ENCODE data around the gene SH3BGRL2. TPM values are rescaled to one million over a fixed set of nuclear protein-coding genes. Genes with fewer than 3 reads are reported as not detected.

SH3BGRL2 gene
- total and polyA plus RNA-seq, 2 of the 8 experiments (the other 6 are each of a cell fraction or from before 2014, with no cell fraction given): 6.0 to 20.3 TPM

DNA sequence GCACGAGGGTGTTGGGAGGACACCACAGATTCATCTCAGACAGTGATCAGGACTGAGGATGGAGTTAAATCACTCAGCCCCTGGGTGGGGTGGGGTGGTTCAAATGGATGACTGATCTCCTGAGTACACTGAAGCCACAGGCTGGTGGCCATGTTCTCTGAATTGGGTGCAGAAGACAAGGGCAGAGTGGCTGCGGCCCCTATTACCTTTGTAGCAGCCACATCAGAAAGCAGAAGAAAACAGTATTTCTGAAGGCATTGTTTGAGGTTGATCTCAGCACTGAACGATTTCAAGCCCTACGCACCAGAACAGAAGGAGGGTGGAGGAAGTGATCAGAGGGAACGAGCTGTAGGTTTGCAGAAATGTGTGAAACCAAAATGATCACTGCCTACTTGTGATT, 71.6 kb downstream of the SH3BGRL2 start:
- no peak overlapping the region for H2BK15ac ChIP-seq (ENCODE audit: low read length)
- H3K23me2 ChIP-seq (ENCODE audit: low read depth, low read length): no peaks in the 10 kb centered on the region
- no peak overlapping the region for H3K18ac ChIP-seq (ENCODE audit: extremely low read depth, low read length)
- no peak overlapping the region for H2AFZ ChIP-seq (ENCODE audit: low read length)
- H3K23ac ChIP-seq (ENCODE audit: insufficient read length): no peak overlapping the region
- peaks cover 0 to 3% (median 0%) of the 10 kb centered on the region in 4 experiments; a peak in 2 of 8 replicates for H3K36me3 ChIP-seq (ENCODE audit: control insufficient read depth in 2 of 4, insufficient read depth in 4 of 4, low read length in 3 of 4)
- H3K4ac ChIP-seq (replicated peaks; ENCODE audit: insufficient read length, low read depth, low read length): no peak overlapping the region
- no peak overlapping the region for H4K8ac ChIP-seq (ENCODE audit: extremely low read depth, insufficient read depth, low read length)
- H3K79me1 ChIP-seq (ENCODE audit: low read depth, low read length): no peaks in the 10 kb centered on the region
- no peak overlapping the region for H3K4me2 ChIP-seq (ENCODE audit: insufficient read depth in 1 of 2, low read depth in 2 of 2, low read length in 2 of 2)
- H2BK5ac ChIP-seq (ENCODE audit: low read depth, low read length): no peak overlapping the region
- H3K9ac ChIP-seq (replicated peaks in 1 of 4; ENCODE audit: extremely low read depth in 1 of 4, low read depth in 3 of 4, low read length in 3 of 4): no peak overlapping the region
- no peaks in the 10 kb centered on the region for H3K9me3 ChIP-seq (ENCODE audit: insufficient read depth in 2 of 2, low read depth in 1 of 2, low read length in 1 of 2)
- no peak overlapping the region for H4K5ac ChIP-seq (ENCODE audit: insufficient read length, low read depth, low read length)
- no peaks in the 10 kb centered on the region for H4K20me1 ChIP-seq (replicated peaks in 1 of 2; ENCODE audit: control insufficient read depth in 1 of 2, insufficient read depth in 2 of 2, low read length in 2 of 2)
- H3K14ac ChIP-seq (ENCODE audit: insufficient read length): no peak overlapping the region
- H3K56ac ChIP-seq (replicated peaks; ENCODE audit: insufficient read length, low read depth, low read length): no peak overlapping the region
- no peaks in the 10 kb centered on the region for H3K79me2 ChIP-seq (ENCODE audit: control insufficient read depth in 1 of 2, insufficient read depth in 2 of 2, low read length in 2 of 2)
- FAIRE-seq (no peak), DNase-seq (ENCODE audit: low read depth in 1 of 2, low spot score in 2 of 2) (no peak)
- H2BK12ac ChIP-seq (ENCODE audit: low read depth, low read length): no peak overlapping the region
- no peak overlapping the region for H3K27ac ChIP-seq (ENCODE audit: low read depth, low read length)
- H3K27me3 ChIP-seq (replicated peaks in 1 of 4; ENCODE audit: control insufficient read depth in 3 of 4, extremely low read depth in 1 of 4, insufficient read depth in 3 of 4, low read length in 3 of 4): no peaks in the 10 kb centered on the region
- H2BK20ac ChIP-seq (ENCODE audit: low read length): no peak overlapping the region
- ChIA-PET CTCF (ENCODE audit: partially characterized antibody) (interaction anchor here (0.6 kb wide), 1 partner anchor 10 kb away, joined by 3 read pairs; no protein-coding TSS in a partner anchor), POLR2A (ENCODE audit: partially characterized antibody) (no interaction called here)
- H3K4me3 ChIP-seq (ENCODE audit: extremely low read depth in 1 of 4, insufficient read depth in 2 of 4, low read depth in 3 of 4, low read length in 4 of 4): no peak overlapping the region
- H2AK5ac ChIP-seq (ENCODE audit: low read depth, low read length): no peak overlapping the region
- peaks cover 0 to 2% (median under 1%) of the 10 kb centered on the region in 4 experiments; a peak in 2 of 7 replicates for H3K4me1 ChIP-seq (replicated peaks in 1 of 4; ENCODE audit: control insufficient read depth in 3 of 4, insufficient read depth in 4 of 4, low read length in 3 of 4)
- H2BK120ac ChIP-seq (replicated peaks; ENCODE audit: low read depth, low read length): no peak overlapping the region
- H4K91ac ChIP-seq (replicated peaks; ENCODE audit: insufficient read length, low read length): no peak overlapping the region
- 92% methylated on average over 5 of the region's 5 CpGs; no CpG with 5 or more reads in 1 of the 2 experiments for WGBS, 2 experiments (ENCODE audit: extremely low coverage in 1 of 2, insufficient coverage in 1 of 2, insufficient read length in 1 of 2, insufficient replicate concordance in 2 of 2, low coverage in 1 of 2, low lambda C conversion rate in 2 of 2, missing lambda C conversion rate in 1 of 2)
- no peak for TF ChIP-seq TEAD4 (IDR thresholded peaks at IDR 0.05; ENCODE audit: low read depth, low read length)
- no peak for TF ChIP-seq CBX5 (IDR thresholded peaks at IDR 0.05; ENCODE audit: low read depth, low read length)
- TF ChIP-seq ZNF274 (IDR thresholded peaks at IDR 0.05; ENCODE audit: borderline replicate concordance, extremely low read depth, low read length): no peak

Measured in H1 (cell line).